HFFc6 (cell line): ENCODE results near the gene CACNA1D. TPM values are rescaled to one million over a fixed set of nuclear protein-coding genes. Genes with fewer than 3 reads are reported as not detected.

Experiments
- DNase-seq: peaks from one replicate; pipeline ENCODE4 v3.0.0-alpha.2; 2018
- H3K27ac Mint-ChIP-seq: 2 replicates; pipeline ENCODE4 v1.8.0; 2020; ENCODE audit warnings: mild to moderate bottlenecking, mixed read lengths
- H3K27me3 Mint-ChIP-seq: 2 replicates; pipeline ENCODE4 v1.8.0; 2021; ENCODE audit warnings: mild to moderate bottlenecking, moderate library complexity, mixed read lengths; ENCODE audit not compliant: insufficient read depth
- H3K36me3 Mint-ChIP-seq: 2 replicates; pipeline ENCODE4 v1.8.0; 2021; ENCODE audit warnings: low read depth, mixed read lengths
- H3K4me1 Mint-ChIP-seq: 2 replicates; pipeline ENCODE4 v1.8.0; 2020; ENCODE audit warnings: low read depth, mixed read lengths
- H3K4me3 Mint-ChIP-seq: 2 replicates; pipeline ENCODE4 v1.8.0; 2020; ENCODE audit warnings: mild to moderate bottlenecking, moderate library complexity, mixed read lengths
- H3K9me3 Mint-ChIP-seq: 2 replicates; pipeline ENCODE4 v1.8.0; 2020; ENCODE audit warnings: mild to moderate bottlenecking, mixed read lengths
- CTCF ChIP-seq: fragments of 200-600 bp; sonication (generic); IDR thresholded peaks from 2 replicates; pipeline ENCODE4 v1.5.0; 2021; ENCODE audit warnings: antibody characterized with exemption, mild to moderate bottlenecking
- total RNA-seq, 6 experiments: library from RNA; stranded (reverse); fragmentation: NEBNext Ultra II Directional; extraction: Animal tissue kit (Norgen Biotek cat#: 25700); gene quantifications; 2 replicates in 1 of 6; 3 replicates in 5 of 6; pipeline ENCODE4 v1.2.3, GENCODE V29; 2021

CACNA1D gene
- total RNA-seq, 6 experiments from 2014 or later: 0.09 TPM; not detected in 5

- no peak overlapping the region for H3K27ac Mint-ChIP-seq
- no peak for DNase-seq
- no peaks in the 10 kb centered on the region for H3K9me3 Mint-ChIP-seq
- H3K27me3 Mint-ChIP-seq: peaks cover 2% of the 10 kb centered on the region
- H3K4me1 Mint-ChIP-seq: peaks cover 27% of the 10 kb centered on the region
- no peaks in the 10 kb centered on the region for H3K36me3 Mint-ChIP-seq
- no peak overlapping the region for H3K4me3 Mint-ChIP-seq
- no peak for TF ChIP-seq CTCF
Measured at GRCh38 chr3:53795789-53796560, 301.6 kb downstream of the CACNA1D start.

GRCh38 chr3:53798144-53798543 is 303.7 kb downstream of the CACNA1D start:
- Mint-ChIP-seq H3K27ac (no peak overlapping the region), H3K27me3 (peaks cover 2% of the 10 kb centered on the region), H3K36me3 (no peaks in the 10 kb centered on the region), H3K9me3 (no peaks in the 10 kb centered on the region), H3K4me3 (no peak overlapping the region), H3K4me1 (peaks cover 27% of the 10 kb centered on the region)
- no peak for DNase-seq
- no peak for TF ChIP-seq CTCF

- TF ChIP-seq CTCF: peak; percentile 13; the same call in 1 of the 2 replicates
- H3K27me3 Mint-ChIP-seq: peaks cover 3% of the 10 kb centered on the region
- H3K9me3 Mint-ChIP-seq: no peaks in the 10 kb centered on the region
- DNase-seq: no peak
- H3K4me3 Mint-ChIP-seq: no peak overlapping the region
- H3K27ac Mint-ChIP-seq: no peak overlapping the region
- H3K4me1 Mint-ChIP-seq: peaks cover 31% of the 10 kb centered on the region
- H3K36me3 Mint-ChIP-seq: no peaks in the 10 kb centered on the region
Measured at GRCh38 chr3:53799338-53799865, 305.0 kb downstream of the CACNA1D start.

- Mint-ChIP-seq H3K36me3 (no peaks in the 10 kb centered on the region), H3K27ac (no peak overlapping the region), H3K4me1 (peaks cover 31% of the 10 kb centered on the region), H3K4me3 (no peak overlapping the region), H3K27me3 (peaks cover 3% of the 10 kb centered on the region), H3K9me3 (no peaks in the 10 kb centered on the region)
- DNase-seq: no peak
- TF ChIP-seq CTCF: no peak
Measured at GRCh38 chr3:53800041-53800906, 305.9 kb downstream of the CACNA1D start.

GRCh38 chr3:53801319-53801718 is 306.9 kb downstream of the CACNA1D start:
- no peaks in the 10 kb centered on the region for H3K9me3 Mint-ChIP-seq

More at GRCh38 chr3:53801319-53801718, 306.9 kb downstream of the CACNA1D start:
- no peak for TF ChIP-seq CTCF
- Mint-ChIP-seq H3K27me3 (peaks cover 3% of the 10 kb centered on the region), H3K4me3 (no peak overlapping the region), H3K36me3 (no peaks in the 10 kb centered on the region), H3K4me1 (peaks cover 32% of the 10 kb centered on the region), H3K27ac (no peak overlapping the region)
- no peak for DNase-seq
